T-helper 2 cell treated with Interferon-gamma antibody and Interleukin-4, amounts not matched to agents 100 ng/mL and 5 ng/mL, for 36 hours (primary cell): ENCODE measurements around the gene DMBX1. TPM values are rescaled to one million over a fixed set of nuclear protein-coding genes. Genes with fewer than 3 reads are reported as not detected.

ENCODE experiments used
- intact Hi-C: fragments of 100-400 bp; cut with micrococcal nuclease; formaldehyde crosslinking; loops from one replicate; pipeline ENCODE4 v1.15.1; 2023
- total RNA-seq: library from RNA; stranded (reverse); gene quantifications from 2 replicates; pipeline ENCODE4 v1.2.3, GENCODE V29; 2022

The DMBX1 gene
- total RNA-seq, 1 donor from 2014 or later = 0.05 TPM

GRCh38 chr1:46458846-46459245, 30.8 kb upstream of the DMBX1 start:
- intact Hi-C loops = no loop called here

GRCh38 chr1:46459315-46459714, 30.3 kb upstream of the DMBX1 start:
- intact Hi-C loops = no loop called here

- intact Hi-C loops = no loop called here
Observed at GRCh38 chr1:46461017-46461808, 28.4 kb upstream of the DMBX1 start.

- intact Hi-C loops = no loop called here
Observed at GRCh38 chr1:46461809-46462448, 27.7 kb upstream of the DMBX1 start.

- intact Hi-C loops = no loop called here
Observed at GRCh38 chr1:46464013-46464548, 25.6 kb upstream of the DMBX1 start.

- intact Hi-C loops = no loop called here
Observed at GRCh38 chr1:46464915-46465314, 24.7 kb upstream of the DMBX1 start.

GRCh38 chr1:46465981-46466476, 23.6 kb upstream of the DMBX1 start:
- intact Hi-C loops = no loop called here

- intact Hi-C loops = no loop called here
Observed at GRCh38 chr1:46466477-46467182, 23.0 kb upstream of the DMBX1 start.

- intact Hi-C loops = no loop called here
Observed at GRCh38 chr1:46467183-46467504, 22.5 kb upstream of the DMBX1 start.

- intact Hi-C loops = no loop called here
Observed at GRCh38 chr1:46469881-46470280, 19.8 kb upstream of the DMBX1 start.

- intact Hi-C loops = no loop called here
Observed at GRCh38 chr1:46471848-46472492, 17.7 kb upstream of the DMBX1 start.

- intact Hi-C loops = no loop called here
Observed at GRCh38 chr1:46472498-46473181, 17.0 kb upstream of the DMBX1 start.

- intact Hi-C loops = no loop called here
Observed at GRCh38 chr1:46473991-46474390, 15.6 kb upstream of the DMBX1 start.

GRCh38 chr1:46474570-46474969, 15.1 kb upstream of the DMBX1 start:
- intact Hi-C loops = no loop called here

GRCh38 chr1:46476673-46477072, 13.0 kb upstream of the DMBX1 start:
- intact Hi-C loops = loop anchor here (1.0 to 2.0 kb wide), 2 partner anchors 52 to 248 kb away; no protein-coding TSS in a partner anchor

GRCh38 chr1:46477153-46477929, 12.3 kb upstream of the DMBX1 start:
- intact Hi-C loops = loop anchor here (1.0 to 2.0 kb wide), 2 partner anchors 51 to 247 kb away; no protein-coding TSS in a partner anchor

- intact Hi-C loops = no loop called here
Observed at GRCh38 chr1:46478721-46479485, 10.7 kb upstream of the DMBX1 start.

- intact Hi-C loops = no loop called here
Observed at GRCh38 chr1:46479744-46480350, 9.8 kb upstream of the DMBX1 start.
